ENCODE data around the gene CEACAM16. TPM values are rescaled to one million over a fixed set of nuclear protein-coding genes. Genes with fewer than 3 reads are reported as not detected.

CEACAM16 gene
- total and polyA plus RNA-seq, 8 donors, result 0.16 to 1.0 (median 0.37) TPM; not detected in 3

DNA sequence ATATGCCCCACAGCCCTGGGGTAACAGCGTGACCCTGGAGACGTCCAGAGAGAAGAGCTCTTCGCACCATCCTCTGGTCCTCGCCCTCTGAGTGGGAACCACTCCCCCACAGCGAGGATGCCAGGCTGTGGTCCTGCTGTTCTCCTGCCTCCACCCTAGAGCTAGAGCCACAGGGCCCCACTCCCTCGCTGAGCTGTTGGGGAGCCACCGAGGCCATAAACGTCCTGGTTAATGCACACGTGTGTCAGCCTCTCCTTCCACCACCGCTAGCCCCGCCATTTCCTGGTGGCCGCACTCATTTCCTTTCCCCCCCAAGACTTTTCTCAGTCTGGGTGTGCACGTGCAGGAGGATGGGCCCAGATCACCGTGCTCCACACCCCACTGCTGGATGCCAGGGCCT, 11.5 kb downstream of the CEACAM16 start:
- Histone ChIP-seq H3K36me3 (no peaks in the 10 kb centered on the region), H3K4me3 (no peak overlapping the region), H3K27me3 (no peaks in the 10 kb centered on the region), H3K9me3 (no peaks in the 10 kb centered on the region), H3K27ac (no peak overlapping the region), H3K4me1 (no peaks in the 10 kb centered on the region)
- 81 to 91% methylated on average over 14 of the region's 14 CpGs for WGBS, 2 donors
- ATAC-seq (no peak), FAIRE-seq (no peak), DNase-seq (peak in 1 of 6 donors; percentile 46)
- intact Hi-C loops (cut with DNase I), result no loop called here
- no peak for TF ChIP-seq CTCF (IDR thresholded peaks at IDR 0.05)

GRCh38 chr19:44712864-44713515, 14.0 kb downstream of the CEACAM16 start:
- ATAC-seq, result peak in 3 of 4 donors; percentile 11 to 68 (median 64)
- intact Hi-C loops (cut with DNase I), result no loop called here
- DNase-seq, result no peak
- no peak overlapping the region for H3K27ac ChIP-seq
- no peaks in the 10 kb centered on the region for H3K9me3 ChIP-seq
- no peak for TF ChIP-seq CTCF (IDR thresholded peaks at IDR 0.05)
- peaks cover 4 to 9% (median 5%) of the 10 kb centered on the region in 3 donors for H3K4me1 ChIP-seq
- H3K27me3 ChIP-seq, result no peaks in the 10 kb centered on the region
- H3K36me3 ChIP-seq, result no peaks in the 10 kb centered on the region
- no peak overlapping the region for H3K4me3 ChIP-seq
- WGBS, 2 donors, result 65 to 67% methylated on average over 4 of the region's 4 CpGs
- no peak for FAIRE-seq

- Histone ChIP-seq H3K27ac (no peak overlapping the region), H3K9me3 (no peaks in the 10 kb centered on the region), H3K27me3 (no peaks in the 10 kb centered on the region), H3K4me3 (no peak overlapping the region), H3K36me3 (no peaks in the 10 kb centered on the region), H3K4me1 (peaks cover 12 to 17% (median 14%) of the 10 kb centered on the region in 3 donors)
- FAIRE-seq, result no peak
- ATAC-seq, result no peak
- intact Hi-C loops (cut with DNase I), result no loop called here
- TF ChIP-seq CTCF (IDR thresholded peaks at IDR 0.05), result no peak
- DNase-seq, result no peak
- 48 to 49% methylated on average over 2 of the region's 2 CpGs for WGBS, 2 donors
Observed at GRCh38 chr19:44714597-44715169, 15.7 kb downstream of the CEACAM16 start.

GRCh38 chr19:44717603-44718002, 18.7 kb downstream of the CEACAM16 start:
- peak overlapping the region in 3 of 4 donors; percentile 83 to 92 (median 90) for H3K27ac ChIP-seq
- no peak for FAIRE-seq

More at GRCh38 chr19:44717603-44718002, 18.7 kb downstream of the CEACAM16 start:
- Histone ChIP-seq H3K4me3 (peak overlapping the region in 2 of 4 donors; percentile 33 to 37), H3K27me3 (no peaks in the 10 kb centered on the region), H3K4me1 (peaks cover 12 to 17% (median 14%) of the 10 kb centered on the region in 3 donors), H3K9me3 (no peaks in the 10 kb centered on the region), H3K36me3 (no peaks in the 10 kb centered on the region)
- intact Hi-C loops (cut with DNase I), result no loop called here
- WGBS, 2 donors, result 74 to 80% methylated on average over 6 of the region's 6 CpGs
- no peak for DNase-seq
- ATAC-seq, result no peak
- no peak for TF ChIP-seq CTCF (IDR thresholded peaks at IDR 0.05)
